Pancreas (tissue), 10 donors: ENCODE results near the gene MGMT. TPM values are rescaled to one million over a fixed set of nuclear protein-coding genes. Genes with fewer than 3 reads are reported as not detected.

ENCODE experiments used
- ATAC-seq, 4 donors: fragments of 200-7000 bp; cut with Tn5 transposase; one replicate each; pipeline versions ENCODE4 v1.8.0 to v1.9.1; 2020; ENCODE audit warnings: mild to moderate bottlenecking in 4 of 4, moderate library complexity in 4 of 4
- DNase-seq, 6 donors: peaks; one replicate each; pipeline ENCODE4 v3.0.0-alpha.2; 2020
- FAIRE-seq: peaks from 2 replicates; lab custom pipeline; 2012; peaks lifted over from hg19 to GRCh38; lab: Jason Lieb, UNC
- H3K27ac ChIP-seq, 4 donors: fragments of 200-600 bp; sonication (generic); 1 replicate in 3 of 4; 2 replicates in 1 of 4; pipeline versions ENCODE4 v1.5.0 to v1.8.0; 2020
- H3K27me3 ChIP-seq, 4 donors: fragments of 200-600 bp; one replicate each; pipeline ENCODE4 v1.8.0; 2021
- H3K36me3 ChIP-seq, 3 donors: fragments of 200-600 bp; sonication (generic) in 1 of 3; one replicate each; pipeline versions ENCODE4 v1.5.0 to v1.8.0; 2020 to 2021
- H3K4me1 ChIP-seq, 3 donors: fragments of 200-600 bp; one replicate each; pipeline ENCODE4 v1.8.0; 2021
- H3K4me3 ChIP-seq, 4 donors: fragments of 200-600 bp; sonication (generic) in 2 of 4; one replicate each; pipeline versions ENCODE4 v1.5.0 to v1.8.0; 2020 to 2021
- H3K9me3 ChIP-seq, 4 donors: fragments of 200-600 bp; one replicate each; pipeline ENCODE4 v1.8.0; 2021
- WGBS, 2 donors: extraction: QIAGEN DNeasy Blood & Tissue Kit; methylation state at CpG; one replicate each; pipeline ENCODE4 v1.1.7; 2013; 5-methylcytosine and 5-hydroxymethylcytosine counted together
- intact Hi-C, 3 donors: fragments of 100-400 bp; cut with DNase I; formaldehyde crosslinking; loops; one replicate each; pipeline versions ENCODE4 v1.11.1 to v1.14.2; 2022
- polyA plus RNA-seq, 2 donors: library from polyadenylated mRNA; stranded (reverse); fragments of 200-250 nt; gene quantifications; one replicate each; pipeline ENCODE4 v1.2.3, GENCODE V29; 2013
- total RNA-seq, 6 donors: library from RNA; stranded (reverse); fragmentation: NEBNext Ultra II Directional in 4 of 6; extraction: Animal tissue kit (Norgen Biotek cat#: 25700) in 4 of 6; gene quantifications; one replicate each; pipeline versions ENCODE4 v1.2.1 to v1.2.4, GENCODE V29; 2021 to 2023
- TF ChIP-seq, protein P1 (sequence below), 4 donors: fragments of 200-600 bp; sonication (generic) in 3 of 4; IDR thresholded peaks; one replicate each; pipeline versions ENCODE4 v1.5.0 to v1.8.0; 2021; ENCODE audit warnings: antibody characterized with exemption in 4 of 4
- donor health status: healthy with polysubstance abuse.
- donor health status: DM: no; HTN: no; CAD: no; lungs with moderate emphysema.
- donor health status: DM: no; HTN: no; CAD: no.
- donor health status: control.
- donor health status: control.
- donor health status: Bipolar disorder and iron deficiency.
- donor health status: DM: yes; HTN: yes; CAD: no.
- donor health status: DM: no; HTN: no; CAD: no.
- donor health status: DM: no; HTN: no; CAD: no.
- donor health status: DM: yes; HTN: yes; CAD: no.

MGMT gene
- total and polyA plus RNA-seq, 8 donors = 9.1 to 18.6 (median 12.0) TPM

GRCh38 chr10:129807211-129807610 lies 340.2 kb downstream of the MGMT start:
- ATAC-seq (no peak), DNase-seq (no peak), FAIRE-seq (no peak)
- Histone ChIP-seq H3K27ac (no peak overlapping the region), H3K4me3 (no peak overlapping the region), H3K36me3 (no peaks in the 10 kb centered on the region), H3K4me1 (no peaks in the 10 kb centered on the region), H3K27me3 (no peaks in the 10 kb centered on the region), H3K9me3 (no peaks in the 10 kb centered on the region)
- intact Hi-C loops = no loop called here
- WGBS, 2 donors = 69 to 72% methylated on average over 7 of the region's 7 CpGs
- TF ChIP-seq, protein P1, sequence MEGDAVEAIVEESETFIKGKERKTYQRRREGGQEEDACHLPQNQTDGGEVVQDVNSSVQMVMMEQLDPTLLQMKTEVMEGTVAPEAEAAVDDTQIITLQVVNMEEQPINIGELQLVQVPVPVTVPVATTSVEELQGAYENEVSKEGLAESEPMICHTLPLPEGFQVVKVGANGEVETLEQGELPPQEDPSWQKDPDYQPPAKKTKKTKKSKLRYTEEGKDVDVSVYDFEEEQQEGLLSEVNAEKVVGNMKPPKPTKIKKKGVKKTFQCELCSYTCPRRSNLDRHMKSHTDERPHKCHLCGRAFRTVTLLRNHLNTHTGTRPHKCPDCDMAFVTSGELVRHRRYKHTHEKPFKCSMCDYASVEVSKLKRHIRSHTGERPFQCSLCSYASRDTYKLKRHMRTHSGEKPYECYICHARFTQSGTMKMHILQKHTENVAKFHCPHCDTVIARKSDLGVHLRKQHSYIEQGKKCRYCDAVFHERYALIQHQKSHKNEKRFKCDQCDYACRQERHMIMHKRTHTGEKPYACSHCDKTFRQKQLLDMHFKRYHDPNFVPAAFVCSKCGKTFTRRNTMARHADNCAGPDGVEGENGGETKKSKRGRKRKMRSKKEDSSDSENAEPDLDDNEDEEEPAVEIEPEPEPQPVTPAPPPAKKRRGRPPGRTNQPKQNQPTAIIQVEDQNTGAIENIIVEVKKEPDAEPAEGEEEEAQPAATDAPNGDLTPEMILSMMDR (IDR thresholded peaks at IDR 0.05) = no peak

DNA sequence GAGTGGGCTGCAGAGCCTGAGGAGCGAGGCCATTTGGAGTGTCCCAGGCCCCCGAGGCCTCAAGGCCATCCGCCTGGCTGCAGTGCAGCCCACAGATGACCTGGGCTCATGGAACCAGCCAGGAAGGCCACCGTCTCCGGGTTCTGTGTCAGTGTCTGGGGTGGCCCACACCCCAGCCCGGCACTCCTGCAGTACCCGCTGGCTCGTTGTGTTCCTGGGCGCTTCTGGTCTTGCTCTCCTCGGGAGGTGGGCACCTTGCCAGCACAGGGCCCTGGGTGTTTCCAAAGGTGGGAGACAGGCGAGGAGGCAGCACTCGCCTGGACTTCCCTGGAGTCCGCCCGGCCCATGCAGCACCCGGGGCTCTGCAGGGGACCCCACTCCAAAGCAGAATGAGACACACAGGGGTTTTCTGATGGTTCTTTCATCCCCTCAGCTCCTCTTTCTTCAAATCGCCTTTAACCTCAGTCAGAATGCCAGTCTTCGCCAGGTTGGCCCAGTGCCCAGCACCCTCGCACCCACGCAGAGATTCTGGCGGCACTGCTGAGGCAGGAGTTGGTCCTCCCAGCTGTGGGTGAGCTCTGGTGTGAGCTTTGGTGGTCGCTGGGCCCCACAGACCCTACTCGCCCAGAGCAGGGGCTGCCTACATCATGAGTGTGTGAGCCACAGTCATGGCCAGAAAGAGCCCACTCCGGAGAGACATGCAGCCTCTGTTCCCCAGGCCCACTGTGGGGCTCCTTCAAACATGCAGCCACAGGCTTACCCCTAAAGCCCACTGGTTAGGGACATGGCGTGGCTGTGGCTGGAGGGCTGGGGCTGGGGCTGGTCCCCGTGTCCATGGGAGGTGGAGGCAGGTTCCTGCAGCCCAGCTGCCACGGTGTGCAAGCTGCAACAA lies 341.3 kb downstream of the MGMT start:
- ATAC-seq (no peak), FAIRE-seq (no peak), DNase-seq (peak in 1 of 6 donors; percentile 74)
- intact Hi-C loops = no loop called here
- H3K27ac ChIP-seq = no peak overlapping the region
- no peaks in the 10 kb centered on the region for H3K36me3 ChIP-seq
- H3K9me3 ChIP-seq = no peaks in the 10 kb centered on the region
- TF ChIP-seq, protein P1 (IDR thresholded peaks at IDR 0.05) = no peak
- no peak overlapping the region for H3K4me3 ChIP-seq
- 76% methylated on average over 26 of the region's 26 CpGs for WGBS, 2 donors
- no peaks in the 10 kb centered on the region for H3K4me1 ChIP-seq
- no peaks in the 10 kb centered on the region for H3K27me3 ChIP-seq

DNA sequence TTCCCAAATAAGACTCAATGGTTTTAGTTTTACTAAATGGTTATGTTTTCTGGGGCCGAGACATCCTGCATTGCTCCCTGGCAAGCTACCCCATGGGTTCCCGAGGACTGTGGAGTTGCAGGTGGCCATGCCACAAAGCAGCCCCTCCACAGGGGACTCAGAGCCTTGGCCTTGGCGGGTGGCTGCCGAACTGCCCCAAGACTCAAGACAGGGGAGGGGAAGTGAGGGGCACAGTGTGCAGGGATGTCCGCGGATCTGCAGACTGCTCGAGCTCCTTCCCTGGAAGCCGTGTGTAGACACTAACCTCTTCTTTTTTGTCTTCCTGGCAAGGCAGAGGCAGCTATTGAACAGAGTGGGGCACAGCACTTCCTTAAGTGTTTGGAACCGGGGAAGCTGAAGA lies 342.4 kb downstream of the MGMT start:
- 77 to 80% methylated on average over 9 of the region's 9 CpGs for WGBS, 2 donors
- no peak for ATAC-seq
- no peaks in the 10 kb centered on the region for H3K4me1 ChIP-seq

DNA sequence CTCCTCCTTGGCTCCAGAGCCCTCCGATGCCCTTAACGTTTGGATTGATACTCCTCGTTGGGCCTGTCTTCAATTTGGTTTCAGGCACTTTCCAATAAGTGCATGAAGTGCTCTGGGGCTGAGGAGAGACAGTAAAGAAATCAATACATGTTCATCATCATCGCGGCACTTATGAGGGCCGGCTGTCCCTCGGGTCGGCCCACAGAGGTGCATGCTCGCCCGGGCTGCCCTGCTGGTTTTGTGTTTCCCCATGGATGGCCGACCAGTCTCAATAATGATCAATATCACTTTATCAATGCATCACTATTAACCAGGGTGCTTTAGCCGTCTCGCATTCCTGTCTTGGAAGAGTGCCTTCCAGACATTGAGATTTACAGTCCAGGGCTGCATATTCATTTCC lies 342.8 kb downstream of the MGMT start:
- TF ChIP-seq, protein P1 (IDR thresholded peaks at IDR 0.05) = no peak
- WGBS, 2 donors = 66 to 76% methylated on average over 13 of the region's 13 CpGs
- DNase-seq (no peak), ATAC-seq (no peak), FAIRE-seq (no peak)
- Histone ChIP-seq H3K4me1 (no peaks in the 10 kb centered on the region), H3K27ac (no peak overlapping the region), H3K36me3 (no peaks in the 10 kb centered on the region), H3K27me3 (no peaks in the 10 kb centered on the region), H3K9me3 (no peaks in the 10 kb centered on the region), H3K4me3 (no peak overlapping the region)
- intact Hi-C loops = no loop called here

More for the DNA sequence above, 342.4 kb downstream of the MGMT start:
- H3K9me3 ChIP-seq = no peaks in the 10 kb centered on the region
- intact Hi-C loops = no loop called here
- no peaks in the 10 kb centered on the region for H3K27me3 ChIP-seq
- no peaks in the 10 kb centered on the region for H3K36me3 ChIP-seq
- no peak overlapping the region for H3K4me3 ChIP-seq
- H3K27ac ChIP-seq = no peak overlapping the region
- TF ChIP-seq, protein P1 (IDR thresholded peaks at IDR 0.05) = no peak
- DNase-seq (no peak), FAIRE-seq (no peak)

GRCh38 chr10:129811208-129811607 lies 344.2 kb downstream of the MGMT start:
- no peaks in the 10 kb centered on the region for H3K36me3 ChIP-seq
- ATAC-seq (no peak), DNase-seq (no peak), FAIRE-seq (no peak)
- no peak overlapping the region for H3K4me3 ChIP-seq
- H3K27me3 ChIP-seq = no peaks in the 10 kb centered on the region
- WGBS, 2 donors = 79 to 80% methylated on average over 9 of the region's 9 CpGs
- TF ChIP-seq, protein P1 (IDR thresholded peaks at IDR 0.05) = no peak
- no peak overlapping the region for H3K27ac ChIP-seq
- intact Hi-C loops = no loop called here
- no peaks in the 10 kb centered on the region for H3K4me1 ChIP-seq
- H3K9me3 ChIP-seq = no peaks in the 10 kb centered on the region
